Cardiac muscle cell (in vitro differentiated cells and primary cell): ENCODE results near the gene HOXA11. TPM values are rescaled to one million over a fixed set of nuclear protein-coding genes. Genes with fewer than 3 reads are reported as not detected.

ENCODE experiments used
- DNase-seq, 2 donors: peaks; one replicate each; pipeline versions ENCODE4 v3.0.0 to v3.0.0-alpha.2; 2010 to 2017; ENCODE audit warnings: low read depth in 1 of 2, low spot score in 1 of 2
- H3K27ac ChIP-seq: fragments of 200-600 bp; sonication (generic); 2 replicates; pipeline ENCODE4 v1.5.1; 2016
- H3K27me3 ChIP-seq: fragments of 200-600 bp; sonication (generic); 2 replicates; pipeline ENCODE4 v1.6.0; 2016; ENCODE audit warnings: control low read depth
- H3K36me3 ChIP-seq: fragments of 200-600 bp; sonication (generic); 2 replicates; pipeline ENCODE4 v1.5.1; 2016; ENCODE audit warnings: control low read depth
- H3K4me1 ChIP-seq: fragments of 200-600 bp; sonication (generic); 2 replicates; pipeline ENCODE4 v1.8.1; 2017; ENCODE audit warnings: low read depth, mild to moderate bottlenecking, mixed run types
- H3K4me3 ChIP-seq: fragments of 200-600 bp; sonication (generic); 2 replicates; pipeline ENCODE4 v1.5.1; 2016; ENCODE audit warnings: mild to moderate bottlenecking
- H3K9me3 ChIP-seq: fragments of 200-600 bp; sonication (generic); 2 replicates; pipeline ENCODE4 v1.5.1; 2017; ENCODE audit warnings: low read depth, mild to moderate bottlenecking, control low read depth
- polyA plus RNA-seq: library from polyadenylated mRNA; unstranded; fragments of >200 nt; fragmentation: Nextera tagmentation; extraction: Ambion mirVana; gene quantifications from 2 replicates; pipeline ENCODE4 v1.2.1, GENCODE V29; 2016
- total RNA-seq: library from RNA; depleted of rRNA; stranded (reverse); fragments of >200 nt; gene quantifications from 2 replicates; pipeline ENCODE4 v1.2.3, GENCODE V29; 2016
- TF ChIP-seq, protein P1 (sequence below): IDR thresholded peaks from 2 replicates; pipeline ENCODE4 v1.5.1; 2012; ENCODE audit warnings: low read depth, mild to moderate bottlenecking, low read length

Gene HOXA11
- total and polyA plus RNA-seq, 2 experiments from 2014 or later, result not detected

DNA sequence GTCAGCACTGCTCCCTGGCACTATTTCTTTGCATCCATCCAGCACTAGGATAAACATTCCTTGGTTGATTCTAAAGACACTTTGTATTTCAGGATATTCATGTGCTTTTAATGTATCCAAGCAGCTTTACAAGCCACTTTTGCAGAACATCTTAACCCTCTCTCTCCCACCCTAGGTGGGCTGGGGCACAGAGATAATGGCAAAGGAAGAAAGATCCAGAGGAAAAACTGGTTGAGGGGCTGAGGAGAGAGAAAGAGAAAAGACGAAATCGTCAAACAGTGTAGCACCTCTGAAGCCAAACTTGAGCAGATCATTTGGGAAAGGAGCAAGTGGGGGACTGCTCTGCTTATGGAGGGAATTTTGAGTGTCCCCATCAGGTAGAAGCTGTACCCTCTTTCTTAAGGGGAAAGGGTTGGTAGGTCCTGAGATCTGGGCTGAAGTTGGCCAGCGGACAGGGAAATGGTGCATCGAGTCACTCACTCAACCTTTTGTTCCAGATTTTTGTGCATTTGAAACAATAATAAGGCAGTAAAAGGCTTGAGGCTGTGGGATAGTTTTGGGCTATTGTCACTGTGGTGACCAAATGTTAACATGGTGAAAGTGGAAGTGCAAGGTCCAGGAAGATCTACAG lies 19.0 kb upstream of the HOXA11 start:
- no peak overlapping the region for H3K4me3 ChIP-seq
- H3K36me3 ChIP-seq, result no peaks in the 10 kb centered on the region
- H3K9me3 ChIP-seq, result no peaks in the 10 kb centered on the region
- TF ChIP-seq, protein P1, sequence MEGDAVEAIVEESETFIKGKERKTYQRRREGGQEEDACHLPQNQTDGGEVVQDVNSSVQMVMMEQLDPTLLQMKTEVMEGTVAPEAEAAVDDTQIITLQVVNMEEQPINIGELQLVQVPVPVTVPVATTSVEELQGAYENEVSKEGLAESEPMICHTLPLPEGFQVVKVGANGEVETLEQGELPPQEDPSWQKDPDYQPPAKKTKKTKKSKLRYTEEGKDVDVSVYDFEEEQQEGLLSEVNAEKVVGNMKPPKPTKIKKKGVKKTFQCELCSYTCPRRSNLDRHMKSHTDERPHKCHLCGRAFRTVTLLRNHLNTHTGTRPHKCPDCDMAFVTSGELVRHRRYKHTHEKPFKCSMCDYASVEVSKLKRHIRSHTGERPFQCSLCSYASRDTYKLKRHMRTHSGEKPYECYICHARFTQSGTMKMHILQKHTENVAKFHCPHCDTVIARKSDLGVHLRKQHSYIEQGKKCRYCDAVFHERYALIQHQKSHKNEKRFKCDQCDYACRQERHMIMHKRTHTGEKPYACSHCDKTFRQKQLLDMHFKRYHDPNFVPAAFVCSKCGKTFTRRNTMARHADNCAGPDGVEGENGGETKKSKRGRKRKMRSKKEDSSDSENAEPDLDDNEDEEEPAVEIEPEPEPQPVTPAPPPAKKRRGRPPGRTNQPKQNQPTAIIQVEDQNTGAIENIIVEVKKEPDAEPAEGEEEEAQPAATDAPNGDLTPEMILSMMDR, result no peak
- H3K4me1 ChIP-seq, result no peaks in the 10 kb centered on the region
- no peak for DNase-seq
- peaks cover 98% of the 10 kb centered on the region for H3K27me3 ChIP-seq
- H3K27ac ChIP-seq, result no peak overlapping the region

GRCh38 chr7:27203365-27203953 lies 18.4 kb upstream of the HOXA11 start:
- no peaks in the 10 kb centered on the region for H3K4me1 ChIP-seq
- no peak for DNase-seq
- H3K27ac ChIP-seq, result no peak overlapping the region

GRCh38 chr7:27202862-27203134 lies 17.8 kb upstream of the HOXA11 start:
- no peaks in the 10 kb centered on the region for H3K9me3 ChIP-seq
- DNase-seq, result no peak
- H3K36me3 ChIP-seq, result no peaks in the 10 kb centered on the region
- H3K4me3 ChIP-seq, result no peak overlapping the region
- H3K27me3 ChIP-seq, result peaks cover 98% of the 10 kb centered on the region
- no peak overlapping the region for H3K27ac ChIP-seq
- no peaks in the 10 kb centered on the region for H3K4me1 ChIP-seq
- TF ChIP-seq, protein P1, result no peak

More at GRCh38 chr7:27203365-27203953, 18.4 kb upstream of the HOXA11 start:
- no peak overlapping the region for H3K4me3 ChIP-seq
- peaks cover 98% of the 10 kb centered on the region for H3K27me3 ChIP-seq
- H3K9me3 ChIP-seq, result no peaks in the 10 kb centered on the region
- TF ChIP-seq, protein P1, result no peak
- H3K36me3 ChIP-seq, result no peaks in the 10 kb centered on the region

GRCh38 chr7:27202018-27202861 lies 17.2 kb upstream of the HOXA11 start:
- Histone ChIP-seq H3K9me3 (no peaks in the 10 kb centered on the region), H3K36me3 (no peaks in the 10 kb centered on the region), H3K27ac (no peak overlapping the region), H3K4me3 (no peak overlapping the region), H3K4me1 (no peaks in the 10 kb centered on the region), H3K27me3 (peaks cover 98% of the 10 kb centered on the region)
- DNase-seq, result no peak
- TF ChIP-seq, protein P1, result no peak

- H3K27me3 ChIP-seq, result peaks cover 98% of the 10 kb centered on the region
- no peaks in the 10 kb centered on the region for H3K4me1 ChIP-seq
- H3K27ac ChIP-seq, result no peak overlapping the region
- no peaks in the 10 kb centered on the region for H3K36me3 ChIP-seq
- H3K9me3 ChIP-seq, result no peaks in the 10 kb centered on the region
- TF ChIP-seq, protein P1, result no peak
- no peak for DNase-seq
- no peak overlapping the region for H3K4me3 ChIP-seq
Measured at GRCh38 chr7:27201580-27202017, 16.6 kb upstream of the HOXA11 start.
